ENCODE results near the gene LYSET. TPM values are rescaled to one million over a fixed set of nuclear protein-coding genes. Genes with fewer than 3 reads are reported as not detected.
"Not testable (repeated sequence)": the region's sequence is repeated elsewhere in the genome, so short reads cannot be mapped to it uniquely, and the experiment has no call there.

The LYSET gene, protein sequence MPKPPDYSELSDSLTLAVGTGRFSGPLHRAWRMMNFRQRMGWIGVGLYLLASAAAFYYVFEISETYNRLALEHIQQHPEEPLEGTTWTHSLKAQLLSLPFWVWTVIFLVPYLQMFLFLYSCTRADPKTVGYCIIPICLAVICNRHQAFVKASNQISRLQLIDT
- total RNA-seq (10 to 100 TPM in 3 of 4 donors, 1 to 10 TPM in 1; 10.0 to 16.9 (median 11.6) TPM), polyA plus RNA-seq (10 to 100 TPM; 27.5 to 58.3 (median 57.6) TPM)

DNA sequence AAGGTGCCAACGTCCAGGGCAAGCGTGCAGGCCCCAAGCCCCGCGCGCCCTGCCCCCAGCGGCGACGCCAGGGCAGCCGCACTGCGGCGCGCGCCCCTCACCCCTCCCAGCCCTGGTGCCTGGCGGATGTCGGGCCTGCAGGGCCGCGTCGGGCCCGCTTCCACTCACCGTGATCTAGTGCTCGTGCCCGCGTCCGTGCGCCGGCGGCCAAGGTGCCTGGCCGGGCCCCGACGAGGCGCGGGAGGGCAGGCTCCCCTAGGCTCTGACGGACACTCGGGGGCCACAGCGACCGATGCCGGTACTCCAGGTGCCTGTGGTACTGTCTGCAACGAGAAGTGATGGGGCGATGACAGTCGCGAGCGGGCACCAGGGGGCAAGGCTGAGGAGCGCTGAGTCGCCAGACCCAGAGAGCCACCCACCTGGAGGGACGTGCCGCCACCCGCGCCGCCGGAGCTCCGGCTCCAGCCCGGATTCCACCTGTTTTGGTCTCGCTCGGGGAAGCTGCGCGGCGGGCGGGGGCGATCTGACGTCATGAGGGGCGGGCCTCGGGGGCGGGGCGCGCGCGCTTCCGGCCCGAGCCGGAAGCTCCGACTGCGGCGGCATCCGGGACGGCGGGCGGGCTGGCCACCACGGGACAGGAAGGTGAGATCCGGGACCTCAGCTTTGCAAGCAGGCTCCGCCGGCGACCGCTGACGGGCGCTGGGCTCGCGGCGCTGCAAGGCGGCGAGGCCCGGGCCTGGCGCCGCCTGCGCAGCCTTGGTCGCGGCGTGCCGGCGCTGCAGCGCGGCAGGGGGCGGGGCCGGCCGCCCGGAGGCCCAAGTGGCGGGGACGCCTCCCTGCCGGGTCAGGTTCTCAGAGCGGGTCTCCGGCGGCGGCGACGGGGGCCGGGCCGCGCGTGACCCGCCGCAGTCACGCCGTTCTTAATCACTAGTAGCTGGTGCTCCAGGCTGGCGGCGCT is at the start of gene LYSET, which contains the start of gene MOAP1:
TSS of gene LYSET (plus strand) at position 927 of the 958 bp plus-strand sequence. CDS start 89 bp downstream, outside the sequence.
TSS of gene MOAP1 (minus strand) at position 507 of the 958 bp plus-strand sequence. CDS start 655 bp downstream, outside the sequence.
- Histone ChIP-seq H3K9me3 (no peaks in the 10 kb centered on the region), H3K27ac (peak within 1 kb of the TSS; percentile 95 to 97 (median 96)), H3K4me1 (peaks cover 0 to 35% (median 31%) of the 10 kb centered on the region in 4 donors), H3K27me3 (no peaks in the 10 kb centered on the region), H3K4me3 (peak within 1 kb of the TSS; percentile 89 to 99 (median 92)), H3K36me3 (peaks cover 0 to 34% (median 0%) of the 10 kb centered on the region in 4 donors)
- WGBS, 2 donors: 0% methylated on average over 124 of the region's 124 CpGs
- TF ChIP-seq POLR2A (IDR thresholded peaks at IDR 0.05) (peak; percentile 65 to 74), POLR2AphosphoS5 (IDR thresholded peaks at IDR 0.05) (peak; percentile 86 to 92 (median 90)), EP300 (IDR thresholded peaks at IDR 0.05) (no peak)
- TF ChIP-seq, protein P1, sequence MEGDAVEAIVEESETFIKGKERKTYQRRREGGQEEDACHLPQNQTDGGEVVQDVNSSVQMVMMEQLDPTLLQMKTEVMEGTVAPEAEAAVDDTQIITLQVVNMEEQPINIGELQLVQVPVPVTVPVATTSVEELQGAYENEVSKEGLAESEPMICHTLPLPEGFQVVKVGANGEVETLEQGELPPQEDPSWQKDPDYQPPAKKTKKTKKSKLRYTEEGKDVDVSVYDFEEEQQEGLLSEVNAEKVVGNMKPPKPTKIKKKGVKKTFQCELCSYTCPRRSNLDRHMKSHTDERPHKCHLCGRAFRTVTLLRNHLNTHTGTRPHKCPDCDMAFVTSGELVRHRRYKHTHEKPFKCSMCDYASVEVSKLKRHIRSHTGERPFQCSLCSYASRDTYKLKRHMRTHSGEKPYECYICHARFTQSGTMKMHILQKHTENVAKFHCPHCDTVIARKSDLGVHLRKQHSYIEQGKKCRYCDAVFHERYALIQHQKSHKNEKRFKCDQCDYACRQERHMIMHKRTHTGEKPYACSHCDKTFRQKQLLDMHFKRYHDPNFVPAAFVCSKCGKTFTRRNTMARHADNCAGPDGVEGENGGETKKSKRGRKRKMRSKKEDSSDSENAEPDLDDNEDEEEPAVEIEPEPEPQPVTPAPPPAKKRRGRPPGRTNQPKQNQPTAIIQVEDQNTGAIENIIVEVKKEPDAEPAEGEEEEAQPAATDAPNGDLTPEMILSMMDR (IDR thresholded peaks at IDR 0.05): peak in 2 of 4 experiments; percentile 24 to 34
- intact Hi-C loops (cut with DNase I): loop anchor here (1.0 kb wide), 1 partner anchor 23 kb away; the partner anchor contains the start of genes GON7 and UBR7
- peak; percentile 94 for DNase-seq

DNA sequence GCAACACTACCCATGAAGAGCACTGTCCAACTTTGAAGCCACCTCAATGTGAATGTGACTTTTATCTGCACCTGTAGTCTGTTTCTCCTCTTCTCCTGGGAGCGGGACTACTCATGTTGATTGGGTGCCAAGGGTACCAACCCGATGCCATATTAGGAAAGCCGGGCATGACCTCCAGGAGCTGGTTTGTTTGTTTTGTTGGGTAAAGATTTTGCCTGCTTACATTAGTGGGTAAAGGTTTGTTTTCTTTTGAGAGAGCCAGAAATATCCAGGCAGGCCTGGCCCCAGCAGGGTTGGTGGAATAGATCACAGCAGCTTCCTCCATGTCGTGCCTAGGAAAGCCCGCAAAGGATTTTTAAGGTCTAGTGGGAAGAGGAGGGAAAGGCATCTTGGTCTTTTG is 49.7 kb upstream of the LYSET start:
- no peaks in the 10 kb centered on the region for H3K9me3 ChIP-seq
- 19 to 75% methylated on average over 5 of the region's 5 CpGs for WGBS, 2 donors

DNA sequence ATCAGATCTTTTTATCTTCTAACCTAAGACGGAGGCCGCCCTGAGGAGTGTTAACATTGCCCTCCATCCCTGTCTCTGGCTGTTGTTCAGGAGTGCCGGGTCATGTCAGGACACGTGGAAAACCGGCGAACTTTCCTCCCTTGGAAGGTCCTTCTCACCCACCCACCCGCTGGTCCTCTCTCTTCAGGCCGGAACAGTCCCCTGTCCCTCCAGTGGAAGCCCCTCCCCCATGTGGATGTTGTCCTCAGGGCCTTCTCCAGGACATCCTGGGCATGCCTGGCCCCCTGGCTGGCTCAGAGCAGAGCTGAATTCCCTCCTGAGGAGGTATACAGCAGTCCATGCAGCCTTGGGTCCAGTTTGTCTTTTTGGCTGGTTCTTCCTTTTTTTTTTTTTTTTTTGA is 49.1 kb upstream of the LYSET start:
- no peaks in the 10 kb centered on the region for H3K36me3 ChIP-seq
- peaks cover 0 to 6% (median 0%) of the 10 kb centered on the region in 4 donors for H3K4me1 ChIP-seq
- no peak for TF ChIP-seq POLR2A (IDR thresholded peaks at IDR 0.05)
- TF ChIP-seq EP300 (IDR thresholded peaks at IDR 0.05): no peak
- no peak for TF ChIP-seq POLR2AphosphoS5 (IDR thresholded peaks at IDR 0.05)
- TF ChIP-seq, protein P1 (IDR thresholded peaks at IDR 0.05): no peak
- intact Hi-C loops (cut with DNase I): no loop called here
- 82 to 83% methylated on average over 8 of the region's 8 CpGs for WGBS, 2 donors
- no peak overlapping the region for H3K27ac ChIP-seq
- H3K27me3 ChIP-seq: no peaks in the 10 kb centered on the region
- no peak for DNase-seq
- H3K9me3 ChIP-seq: no peaks in the 10 kb centered on the region
- H3K4me3 ChIP-seq: no peak overlapping the region

More for the DNA sequence above, 49.7 kb upstream of the LYSET start:
- no peak overlapping the region for H3K4me3 ChIP-seq
- peaks cover 0 to 6% (median 0%) of the 10 kb centered on the region in 4 donors for H3K4me1 ChIP-seq
- H3K36me3 ChIP-seq: no peaks in the 10 kb centered on the region
- intact Hi-C loops (cut with DNase I): no loop called here
- TF ChIP-seq, protein P1 (IDR thresholded peaks at IDR 0.05): peak in 1 of 4 experiments; percentile 6
- TF ChIP-seq POLR2A (IDR thresholded peaks at IDR 0.05) (no peak), EP300 (IDR thresholded peaks at IDR 0.05) (no peak), POLR2AphosphoS5 (IDR thresholded peaks at IDR 0.05) (no peak)
- DNase-seq: no peak
- no peak overlapping the region for H3K27ac ChIP-seq
- no peaks in the 10 kb centered on the region for H3K27me3 ChIP-seq

DNA sequence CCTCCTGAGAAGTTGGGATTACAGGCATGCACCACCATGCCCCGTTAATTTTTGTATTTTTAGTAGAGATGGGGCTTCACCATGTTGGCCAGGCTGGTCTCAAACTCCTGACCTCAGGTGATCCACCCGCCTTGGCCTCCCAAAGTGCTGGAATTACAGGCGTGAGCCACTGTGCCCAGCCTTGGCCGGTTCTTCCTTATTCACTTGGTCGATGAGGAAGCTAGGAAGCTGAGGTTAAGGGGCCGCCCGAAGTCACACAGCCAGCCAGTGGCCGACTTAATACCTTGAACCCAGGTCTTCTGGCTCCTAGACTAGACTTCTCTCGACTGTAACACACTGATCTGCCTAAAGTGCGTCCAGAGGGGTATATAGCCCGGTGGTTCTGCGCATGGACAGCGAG is 48.6 kb upstream of the LYSET start:
- intact Hi-C loops (cut with DNase I); H3K36me3 ChIP-seq; H3K4me3 ChIP-seq; DNase-seq; H3K9me3 ChIP-seq; H3K27me3 ChIP-seq; H3K4me1 ChIP-seq; H3K27ac ChIP-seq: not testable (repeated sequence)
- 79 to 83% methylated on average over 13 of the region's 13 CpGs for WGBS, 2 donors

DNA sequence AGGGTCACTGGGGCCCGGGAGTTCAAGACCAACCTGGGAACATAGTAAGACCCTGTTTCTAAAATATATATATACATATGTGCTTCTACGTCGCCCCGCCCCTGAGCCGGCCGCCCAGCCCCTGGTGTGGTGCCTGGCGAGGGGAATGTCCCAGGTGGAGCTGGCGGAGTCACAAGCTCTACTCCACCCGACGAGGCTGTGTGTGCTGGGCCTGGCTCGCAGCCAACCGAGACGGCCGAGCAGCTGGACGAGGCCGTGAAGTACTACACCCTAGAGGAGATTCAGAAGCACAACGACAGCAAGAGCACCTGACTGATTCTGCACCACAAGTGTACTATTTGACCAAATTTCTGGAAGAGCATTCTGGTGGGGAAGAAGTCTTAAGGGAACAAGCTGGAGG is 47.3 kb upstream of the LYSET start:
- intact Hi-C loops (cut with DNase I): no loop called here
- peak; percentile 78 for DNase-seq
- Histone ChIP-seq H3K27me3 (no peaks in the 10 kb centered on the region), H3K4me3 (no peak overlapping the region), H3K27ac (no peak overlapping the region), H3K9me3 (no peaks in the 10 kb centered on the region), H3K4me1 (peaks cover 0 to 6% (median 0%) of the 10 kb centered on the region in 4 donors), H3K36me3 (no peaks in the 10 kb centered on the region)
- 10 to 59% methylated on average over 17 of the region's 17 CpGs for WGBS, 2 donors
- no peak for TF ChIP-seq POLR2A (IDR thresholded peaks at IDR 0.05)
- no peak for TF ChIP-seq EP300 (IDR thresholded peaks at IDR 0.05)
- peak in 1 of 4 donors; percentile 30 for TF ChIP-seq POLR2AphosphoS5 (IDR thresholded peaks at IDR 0.05)
- TF ChIP-seq, protein P1 (IDR thresholded peaks at IDR 0.05): no peak

All from sigmoid colon (tissue), 7 donors.